Mesenchymal stem cell (in vitro differentiated cells and primary cell): ENCODE data around the gene TMOD3.

Experiments used
- DNase-seq: peaks from one replicate; pipeline ENCODE4 v3.0.0-alpha.2; 2013
- H2AFZ ChIP-seq: one replicate; pipeline ENCODE4 v1.6.1; 2013; ENCODE audit warnings: low read depth, mild to moderate bottlenecking, control low read depth, inconsistent platforms, low read length, moderate library complexity
- H2AK5ac ChIP-seq: 2 replicates; pipeline ENCODE4 v1.6.1; 2013; ENCODE audit warnings: low read length, moderate library complexity, mild to moderate bottlenecking, inconsistent platforms; ENCODE audit not compliant: severe bottlenecking
- H2BK120ac ChIP-seq: one replicate; pipeline ENCODE4 v1.6.1; 2013; ENCODE audit warnings: low read depth, mild to moderate bottlenecking, inconsistent platforms, low read length, moderate library complexity
- H2BK12ac ChIP-seq, 2 experiments: one replicate each; pipeline ENCODE4 v1.6.1; 2013; ENCODE audit warnings: inconsistent platforms in 2 of 2, low read length in 2 of 2, mild to moderate bottlenecking in 2 of 2, moderate library complexity in 2 of 2, control low read depth in 1 of 2
- H2BK15ac ChIP-seq: one replicate; pipeline ENCODE4 v1.6.1; 2013; ENCODE audit warnings: mild to moderate bottlenecking, low read depth, inconsistent platforms; ENCODE audit not compliant: poor library complexity, severe bottlenecking
- H2BK5ac ChIP-seq: 2 replicates; pipeline ENCODE4 v1.6.1; 2013; ENCODE audit warnings: low read depth, mild to moderate bottlenecking, low read length, control low read depth, inconsistent platforms; ENCODE audit not compliant: poor library complexity, severe bottlenecking
- H3K14ac ChIP-seq, 2 experiments: one replicate each; pipeline ENCODE4 v1.6.1; 2013; ENCODE audit warnings: inconsistent platforms in 2 of 2, low read length in 2 of 2, control low read depth in 1 of 2, mild to moderate bottlenecking in 1 of 2, moderate library complexity in 1 of 2
- H3K18ac ChIP-seq, 2 experiments: one replicate each; pipeline ENCODE4 v1.6.1; 2013; ENCODE audit warnings: inconsistent platforms in 2 of 2, low read length in 2 of 2, control low read depth in 1 of 2, low read depth in 1 of 2, mild to moderate bottlenecking in 1 of 2
- H3K23ac ChIP-seq, 2 experiments: one replicate each; pipeline ENCODE4 v1.6.1; 2013; ENCODE audit warnings: inconsistent platforms in 2 of 2, low read length in 2 of 2, mild to moderate bottlenecking in 2 of 2, moderate library complexity in 2 of 2, control low read depth in 1 of 2
- H3K27ac ChIP-seq: 2 replicates; pipeline ENCODE4 v1.5.1; 2013; ENCODE audit warnings: mild to moderate bottlenecking, moderate library complexity, low read length, control low read depth, inconsistent platforms; ENCODE audit not compliant: poor library complexity, severe bottlenecking
- H3K27me3 ChIP-seq, 2 experiments: 2 replicates each; pipeline versions ENCODE4 v1.6.1 to v1.7.0; 2013; ENCODE audit warnings: low read length in 2 of 2, mild to moderate bottlenecking in 2 of 2, moderate library complexity in 2 of 2, control low read depth in 1 of 2, inconsistent platforms in 1 of 2; ENCODE audit not compliant: control insufficient read depth in 1 of 2, insufficient read depth in 1 of 2
- H3K36me3 ChIP-seq, 2 experiments: 2 replicates each; pipeline versions ENCODE4 v1.6.1 to v1.7.0; 2013; ENCODE audit warnings: low read length in 2 of 2, control low read depth in 1 of 2, inconsistent platforms in 1 of 2, low read depth in 1 of 2, mild to moderate bottlenecking in 1 of 2; ENCODE audit not compliant: insufficient read depth in 2 of 2, control insufficient read depth in 1 of 2
- H3K4ac ChIP-seq, 2 experiments: one replicate each; pipeline ENCODE4 v1.6.1; 2013; ENCODE audit warnings: inconsistent platforms in 2 of 2, low read length in 2 of 2, mild to moderate bottlenecking in 2 of 2, moderate library complexity in 2 of 2, control low read depth in 1 of 2, low read depth in 1 of 2
- H3K4me1 ChIP-seq: 2 replicates; pipeline ENCODE4 v1.6.1; 2013; ENCODE audit warnings: low read depth, low read length, control low read depth; ENCODE audit not compliant: control insufficient read depth, insufficient read depth
- H3K4me2 ChIP-seq: 2 replicates; pipeline ENCODE4 v1.6.1; 2013; ENCODE audit warnings: low read length, mild to moderate bottlenecking, inconsistent platforms; ENCODE audit not compliant: poor library complexity, severe bottlenecking
- H3K4me3 ChIP-seq, 2 experiments: 2 replicates each; pipeline versions ENCODE4 v1.5.1 to v1.7.0; 2013; ENCODE audit warnings: low read length in 2 of 2, mild to moderate bottlenecking in 2 of 2, control low read depth in 1 of 2, low read depth in 1 of 2; ENCODE audit not compliant: insufficient read depth in 1 of 2
- H3K79me1 ChIP-seq: replicated peaks from 2 replicates; pipeline ENCODE4 v1.6.1; 2013; ENCODE audit warnings: mild to moderate bottlenecking, control low read depth, low read length, inconsistent platforms; ENCODE audit not compliant: poor library complexity, severe bottlenecking
- H3K9ac ChIP-seq: 2 replicates; pipeline ENCODE4 v1.7.0; 2013; ENCODE audit warnings: mild to moderate bottlenecking, low read length, moderate library complexity
- H3K9me3 ChIP-seq: 2 replicates; pipeline ENCODE4 v1.7.0; 2013; ENCODE audit warnings: mild to moderate bottlenecking, low read length; ENCODE audit not compliant: control insufficient read depth
- H4K8ac ChIP-seq: one replicate; pipeline ENCODE4 v1.6.1; 2013; ENCODE audit warnings: inconsistent platforms, mild to moderate bottlenecking, low read length, moderate library complexity
- H4K91ac ChIP-seq: one replicate; pipeline ENCODE4 v1.6.1; 2013; ENCODE audit warnings: mild to moderate bottlenecking, low read length, inconsistent platforms
- whole genome bisulfite sequencing: methylation state at CpG from one replicate; pipeline ENCODE4 v1.1.7; 2013; ENCODE audit warnings: mixed read lengths; 5-methylcytosine and 5-hydroxymethylcytosine counted together

Gene TMOD3

DNA sequence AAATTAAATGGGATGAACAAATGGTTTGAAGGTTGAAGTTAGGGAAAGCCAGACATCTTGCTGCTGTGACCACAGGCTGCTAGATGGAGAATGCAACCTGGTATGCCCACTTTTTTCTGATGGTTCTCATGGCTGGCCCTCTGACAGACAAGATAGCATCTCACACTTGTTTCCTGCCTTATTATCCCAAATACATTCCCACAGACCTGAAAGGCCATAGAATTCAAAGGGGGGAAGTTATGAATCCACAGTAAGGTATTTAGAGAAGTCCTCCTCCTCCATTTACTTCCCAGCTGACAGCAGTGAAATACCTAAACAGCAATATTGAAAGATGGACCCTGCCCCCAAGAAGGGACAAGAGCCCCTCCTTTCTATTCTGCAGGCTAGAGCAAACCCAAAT, 109.8 kb downstream of the TMOD3 start:
- Histone ChIP-seq H3K9me3 (no peaks in the 10 kb centered on the region), H3K9ac (no peak overlapping the region), H3K27me3 (no peaks in the 10 kb centered on the region), H3K14ac (no peak overlapping the region), H3K79me1 (peaks cover 6% of the 10 kb centered on the region), H2AFZ (no peak overlapping the region), H3K23ac (no peak overlapping the region), H3K4me1 (no peaks in the 10 kb centered on the region), H3K4me2 (no peak overlapping the region), H2BK5ac (no peak overlapping the region), H4K91ac (no peak overlapping the region), H3K4me3 (no peak overlapping the region), H2BK15ac (no peak overlapping the region), H3K18ac (no peak overlapping the region), H2BK120ac (no peak overlapping the region), H3K27ac (no peak overlapping the region), H4K8ac (no peak overlapping the region), H3K4ac (no peak overlapping the region), H2BK12ac (no peak overlapping the region), H3K36me3 (peaks cover 17 to 53% of the 10 kb centered on the region in 2 experiments), H2AK5ac (no peak overlapping the region)
- no peak for DNase-seq

DNA sequence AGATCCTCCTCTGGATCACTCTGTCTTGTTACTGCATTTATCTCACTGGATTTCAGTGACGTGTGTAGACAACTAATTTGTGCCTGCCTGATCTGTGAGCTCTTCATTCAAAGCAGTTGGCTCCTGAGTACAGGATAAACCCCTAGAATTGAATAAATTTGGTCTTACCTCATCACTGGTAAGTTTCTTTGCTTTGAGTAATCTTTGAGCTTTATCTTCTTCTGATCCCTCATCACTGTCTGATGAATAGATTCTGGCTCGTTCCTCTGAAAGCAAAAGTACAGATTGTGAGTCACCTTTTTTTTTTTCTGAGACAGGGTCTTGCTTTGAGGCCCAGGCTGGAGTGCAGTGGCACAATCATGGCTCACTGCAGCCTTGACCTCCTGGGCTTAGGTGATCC, 117.7 kb downstream of the TMOD3 start:
- WGBS, result 82% methylated on average over 2 of the region's 2 CpGs
- H2BK12ac ChIP-seq, result no peak overlapping the region
- no peak overlapping the region for H3K4me2 ChIP-seq

DNA sequence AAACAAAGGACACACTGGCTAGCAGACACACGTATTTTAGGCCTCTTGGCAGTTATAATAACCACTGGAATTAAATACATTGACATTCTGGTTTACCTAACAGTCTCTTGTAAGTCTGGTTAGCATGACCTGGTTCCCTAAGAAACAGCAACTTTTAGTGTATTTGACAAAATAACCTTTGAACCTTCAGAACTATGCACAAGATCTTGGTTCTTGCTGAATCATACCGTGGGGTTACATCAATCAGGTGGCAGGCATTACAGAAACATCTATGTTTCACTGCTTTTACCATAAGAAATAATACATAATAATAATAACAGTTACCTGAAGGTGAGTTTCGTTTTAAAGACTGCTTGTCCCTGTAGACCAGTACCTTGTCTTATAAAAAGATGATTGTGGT, 123.4 kb downstream of the TMOD3 start:
- no peak for DNase-seq
- peaks cover 43 to 90% of the 10 kb centered on the region in 2 experiments for H3K36me3 ChIP-seq
- H2BK12ac ChIP-seq, result no peak overlapping the region
- no peak overlapping the region for H3K23ac ChIP-seq
- H3K18ac ChIP-seq, result no peak overlapping the region
- H2AFZ ChIP-seq, result no peak overlapping the region
- peaks cover 12% of the 10 kb centered on the region for H3K79me1 ChIP-seq
- no peak overlapping the region for H3K4ac ChIP-seq
- H3K14ac ChIP-seq, result no peak overlapping the region
- no peak overlapping the region for H3K4me3 ChIP-seq
- H3K9me3 ChIP-seq, result no peaks in the 10 kb centered on the region
- H3K27ac ChIP-seq, result no peak overlapping the region
- no peak overlapping the region for H2BK5ac ChIP-seq
- H3K9ac ChIP-seq, result no peak overlapping the region
- no peak overlapping the region for H4K91ac ChIP-seq
- no peak overlapping the region for H2AK5ac ChIP-seq
- 98% methylated on average over 3 of the region's 3 CpGs for WGBS
- H2BK15ac ChIP-seq, result no peak overlapping the region
- no peak overlapping the region for H4K8ac ChIP-seq
- H3K27me3 ChIP-seq, result no peaks in the 10 kb centered on the region
- no peak overlapping the region for H2BK120ac ChIP-seq
- H3K4me2 ChIP-seq, result no peak overlapping the region
- H3K4me1 ChIP-seq, result no peaks in the 10 kb centered on the region

More for the DNA sequence above, 117.7 kb downstream of the TMOD3 start:
- Histone ChIP-seq H2AFZ (no peak overlapping the region), H2BK5ac (no peak overlapping the region), H2BK15ac (no peak overlapping the region), H3K27ac (no peak overlapping the region), H4K8ac (no peak overlapping the region), H3K79me1 (peaks cover 10% of the 10 kb centered on the region), H3K27me3 (no peaks in the 10 kb centered on the region), H3K23ac (no peak overlapping the region), H3K14ac (no peak overlapping the region), H4K91ac (no peak overlapping the region), H3K9me3 (no peaks in the 10 kb centered on the region), H3K4me1 (no peaks in the 10 kb centered on the region), H3K18ac (no peak overlapping the region), H2BK120ac (no peak overlapping the region), H3K9ac (no peak overlapping the region), H3K36me3 (peaks cover 38 to 74% of the 10 kb centered on the region in 2 experiments), H3K4me3 (no peak overlapping the region), H3K4ac (no peak overlapping the region), H2AK5ac (no peak overlapping the region)
- no peak for DNase-seq

DNA sequence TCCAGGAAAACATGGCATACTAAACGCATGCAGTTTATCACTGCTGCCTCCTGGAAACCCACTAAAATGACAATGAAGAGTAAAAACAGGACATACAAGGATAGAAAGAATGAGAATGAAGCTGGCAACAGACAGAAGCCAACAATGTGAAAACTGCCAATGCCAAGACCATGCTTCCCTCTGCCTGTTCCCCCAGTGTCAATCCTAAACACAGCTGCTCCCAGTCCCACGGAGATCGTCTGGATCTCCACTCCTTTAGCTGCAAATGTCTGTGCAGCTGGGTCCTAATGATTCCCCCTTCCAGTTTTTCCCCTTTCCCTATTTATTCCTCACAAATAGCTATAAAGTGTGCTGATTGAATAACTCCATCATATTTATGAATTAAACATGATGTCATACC, 126.1 kb downstream of the TMOD3 start:
- peaks cover 7% of the 10 kb centered on the region for H3K79me1 ChIP-seq
- H2AFZ ChIP-seq, result no peak overlapping the region
- H3K9ac ChIP-seq, result no peak overlapping the region
- H2BK15ac ChIP-seq, result no peak overlapping the region
- H2AK5ac ChIP-seq, result no peak overlapping the region
- H2BK12ac ChIP-seq, result no peak overlapping the region
- no peak overlapping the region for H3K27ac ChIP-seq
- no peaks in the 10 kb centered on the region for H3K27me3 ChIP-seq
- no peaks in the 10 kb centered on the region for H3K9me3 ChIP-seq
- H3K4ac ChIP-seq, result no peak overlapping the region
- H3K4me3 ChIP-seq, result no peak overlapping the region
- H4K8ac ChIP-seq, result no peak overlapping the region
- H2BK5ac ChIP-seq, result no peak overlapping the region
- H3K4me1 ChIP-seq, result no peaks in the 10 kb centered on the region
- H3K4me2 ChIP-seq, result no peak overlapping the region
- peaks cover 27 to 89% of the 10 kb centered on the region in 2 experiments for H3K36me3 ChIP-seq
- H3K18ac ChIP-seq, result no peak overlapping the region
- 97% methylated on average over 2 of the region's 3 CpGs for WGBS
- no peak for DNase-seq
- H4K91ac ChIP-seq, result no peak overlapping the region
- H3K14ac ChIP-seq, result no peak overlapping the region
- no peak overlapping the region for H2BK120ac ChIP-seq
- H3K23ac ChIP-seq, result no peak overlapping the region
